GM10248 (cell line): ENCODE results near the gene GRK2.
A peak's percentile ranks its signal among the peaks of the same experiment; 100 is the strongest.

ENCODE experiments used
- CTCF ChIA-PET: fragments of 300-600 bp; sonication (Branson Sonifier 250); formaldehyde crosslinking; extraction: SDS; loops from one replicate; lab custom pipeline; 2021; ENCODE audit warnings: antibody characterized with exemption; lab: Yijun Ruan, JAX
- POLR2A ChIA-PET: fragments of 350-650 bp; sonication (Branson Sonifier 250); formaldehyde crosslinking; extraction: SDS; loops from one replicate; lab custom pipeline; 2020; ENCODE audit warnings: antibody characterized with exemption; lab: Yijun Ruan, JAX
- DNase-seq: peaks from one replicate; pipeline ENCODE4 v3.0.0; 2012; ENCODE audit errors: extremely low spot score
- CTCF ChIP-seq: IDR thresholded peaks from 2 replicates; pipeline ENCODE4 v1.5.1; 2012; ENCODE audit warnings: mild to moderate bottlenecking, low read depth; ENCODE audit errors: extremely low read depth, missing control alignments, control extremely low read depth

GRK2 gene

GRCh38 chr11:67286621-67287333 lies 20.5 kb downstream of the GRK2 start:
- ChIA-PET CTCF (interaction anchor here (0.9 to 3.9 kb wide), 4 partner anchors 9 to 30 kb away, joined by 3 to 23 read pairs (median 11); no protein-coding TSS in a partner anchor), POLR2A (interaction anchor here (0.6 kb wide), 1 partner anchor 58 kb away, joined by 5 read pairs; no protein-coding TSS in a partner anchor)
- peak; percentile 18 for TF ChIP-seq CTCF
- DNase-seq: no peak

GRCh38 chr11:67287355-67288197 lies 21.3 kb downstream of the GRK2 start:
- ChIA-PET CTCF (interaction anchor here (0.8 to 3.9 kb wide), 11 partner anchors 8 to 95 kb away, joined by 3 to 23 read pairs (median 7); no protein-coding TSS in a partner anchor), POLR2A (interaction anchor here (1.0 to 2.3 kb wide), 4 partner anchors 10 to 209 kb away, joined by 3 to 12 read pairs (median 4); no protein-coding TSS in a partner anchor)
- no peak for TF ChIP-seq CTCF
- DNase-seq: no peak

- ChIA-PET CTCF (interaction anchor here (0.8 to 3.9 kb wide), 14 partner anchors 9 to 94 kb away, joined by 3 to 23 read pairs (median 6); no protein-coding TSS in a partner anchor), POLR2A (interaction anchor here (1.0 to 2.3 kb wide), 4 partner anchors 11 to 209 kb away, joined by 3 to 12 read pairs (median 4); no protein-coding TSS in a partner anchor)
- TF ChIP-seq CTCF: no peak
- DNase-seq: no peak
Observed at GRCh38 chr11:67288198-67288451, 21.9 kb downstream of the GRK2 start.

- peak; percentile 91 for DNase-seq
- peak; percentile 47 for TF ChIP-seq CTCF
- POLR2A ChIA-PET: interaction anchor here (1.0 to 2.3 kb wide), 5 partner anchors 11 to 208 kb away, joined by 3 to 12 read pairs (median 4); no protein-coding TSS in a partner anchor
- CTCF ChIA-PET: interaction anchor here (0.8 to 3.9 kb wide), 14 partner anchors 8 to 94 kb away, joined by 3 to 23 read pairs (median 6); no protein-coding TSS in a partner anchor
Observed at GRCh38 chr11:67288452-67289225, 22.4 kb downstream of the GRK2 start.

GRCh38 chr11:67289226-67289650 lies 23.0 kb downstream of the GRK2 start, which contains the start of gene ANKRD13D:
TSS of gene ANKRD13D (plus strand) at chr11:67289303. CDS start at chr11:67289461, 158 bp downstream.
- peak; percentile 90 for DNase-seq
- peak; percentile 21 for TF ChIP-seq CTCF
- ChIA-PET CTCF (interaction anchor here (1.0 to 3.9 kb wide), 12 partner anchors 10 to 93 kb away, joined by 3 to 23 read pairs (median 7); no protein-coding TSS in a partner anchor), POLR2A (interaction anchor here (0.6 to 2.3 kb wide), 4 partner anchors 12 to 49 kb away, joined by 4 to 12 read pairs (median 6); partner anchors contain the start of gene GRK2)
